GM12873 (cell line): ENCODE data around the gene BBS12.

Source experiments
- TF ChIP-seq, protein P1 (sequence below): IDR thresholded peaks from 2 replicates; pipeline ENCODE4 v1.5.1; 2012; ENCODE audit warnings: low read depth, mild to moderate bottlenecking, moderate library complexity, low read length, control low read depth; ENCODE audit not compliant: insufficient read depth; ENCODE audit errors: missing control alignments

The BBS12 gene

DNA sequence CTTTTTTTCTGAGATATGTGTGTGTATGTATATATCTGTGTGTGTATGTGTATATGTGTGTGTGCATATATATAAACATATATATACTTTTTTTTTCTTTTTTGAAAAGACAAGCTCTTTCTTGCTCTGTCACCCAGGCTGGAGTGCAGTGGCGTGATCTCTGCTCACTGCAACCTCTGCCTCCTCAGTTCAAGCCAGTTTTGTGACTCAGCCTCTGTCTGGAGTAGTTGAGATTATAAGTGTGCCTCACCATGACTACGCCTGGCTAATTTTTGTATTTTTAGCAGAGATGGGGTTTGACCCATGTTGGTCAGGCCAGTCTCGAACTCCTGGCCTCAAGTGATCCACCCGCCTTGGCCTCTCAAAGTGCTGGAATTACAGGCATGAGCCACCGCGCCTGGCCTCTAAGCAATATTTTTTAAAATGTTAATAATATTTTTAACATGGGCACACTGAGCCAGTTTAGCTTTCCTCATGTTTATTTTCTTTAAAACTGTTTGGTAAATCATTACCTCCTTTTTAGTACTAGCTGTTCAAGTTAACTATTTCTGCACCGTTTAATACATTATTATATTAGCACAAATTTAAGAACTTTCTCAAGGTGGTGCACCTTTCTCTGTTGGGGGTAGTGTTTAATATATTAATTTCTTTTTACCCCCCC is 33.3 kb downstream of the BBS12 start:
- TF ChIP-seq, protein P1, sequence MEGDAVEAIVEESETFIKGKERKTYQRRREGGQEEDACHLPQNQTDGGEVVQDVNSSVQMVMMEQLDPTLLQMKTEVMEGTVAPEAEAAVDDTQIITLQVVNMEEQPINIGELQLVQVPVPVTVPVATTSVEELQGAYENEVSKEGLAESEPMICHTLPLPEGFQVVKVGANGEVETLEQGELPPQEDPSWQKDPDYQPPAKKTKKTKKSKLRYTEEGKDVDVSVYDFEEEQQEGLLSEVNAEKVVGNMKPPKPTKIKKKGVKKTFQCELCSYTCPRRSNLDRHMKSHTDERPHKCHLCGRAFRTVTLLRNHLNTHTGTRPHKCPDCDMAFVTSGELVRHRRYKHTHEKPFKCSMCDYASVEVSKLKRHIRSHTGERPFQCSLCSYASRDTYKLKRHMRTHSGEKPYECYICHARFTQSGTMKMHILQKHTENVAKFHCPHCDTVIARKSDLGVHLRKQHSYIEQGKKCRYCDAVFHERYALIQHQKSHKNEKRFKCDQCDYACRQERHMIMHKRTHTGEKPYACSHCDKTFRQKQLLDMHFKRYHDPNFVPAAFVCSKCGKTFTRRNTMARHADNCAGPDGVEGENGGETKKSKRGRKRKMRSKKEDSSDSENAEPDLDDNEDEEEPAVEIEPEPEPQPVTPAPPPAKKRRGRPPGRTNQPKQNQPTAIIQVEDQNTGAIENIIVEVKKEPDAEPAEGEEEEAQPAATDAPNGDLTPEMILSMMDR = no peak

DNA sequence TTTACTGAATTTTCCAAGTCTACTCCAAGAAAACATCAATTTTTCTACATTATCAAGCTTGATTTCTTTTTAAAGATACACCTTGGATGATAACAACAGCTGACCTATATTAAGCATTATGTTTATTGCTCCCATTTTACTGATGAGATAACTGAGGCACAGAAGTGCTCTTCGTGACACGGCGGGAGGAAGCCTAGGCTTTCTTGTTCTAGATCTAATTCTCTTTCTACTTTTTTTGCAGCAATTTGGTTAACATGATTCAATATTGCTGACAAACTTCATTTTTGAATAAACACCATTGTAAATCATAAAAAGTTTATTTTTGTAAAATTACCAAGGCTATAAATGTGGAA is 33.8 kb downstream of the BBS12 start:
- TF ChIP-seq, protein P1 = no peak

DNA sequence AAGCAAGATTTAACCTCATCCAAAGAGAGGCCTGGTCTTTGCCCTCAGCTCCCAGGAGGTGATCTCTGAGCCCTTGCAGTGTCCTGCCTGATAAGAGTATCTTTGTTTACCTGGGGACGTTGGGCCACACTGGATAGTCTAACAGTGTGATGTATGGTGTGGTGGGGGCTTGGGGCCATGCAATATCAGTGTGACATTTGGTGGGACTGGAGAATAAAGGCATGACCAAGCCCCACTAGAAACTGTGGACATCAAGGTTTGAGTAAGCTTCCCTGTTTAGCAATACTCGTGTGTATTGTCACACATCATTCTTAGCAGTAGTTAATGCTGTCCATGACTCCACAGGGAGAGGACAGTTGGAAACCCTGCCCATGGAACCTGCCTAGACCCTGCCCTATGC is 34.4 kb downstream of the BBS12 start:
- TF ChIP-seq, protein P1 = no peak

DNA sequence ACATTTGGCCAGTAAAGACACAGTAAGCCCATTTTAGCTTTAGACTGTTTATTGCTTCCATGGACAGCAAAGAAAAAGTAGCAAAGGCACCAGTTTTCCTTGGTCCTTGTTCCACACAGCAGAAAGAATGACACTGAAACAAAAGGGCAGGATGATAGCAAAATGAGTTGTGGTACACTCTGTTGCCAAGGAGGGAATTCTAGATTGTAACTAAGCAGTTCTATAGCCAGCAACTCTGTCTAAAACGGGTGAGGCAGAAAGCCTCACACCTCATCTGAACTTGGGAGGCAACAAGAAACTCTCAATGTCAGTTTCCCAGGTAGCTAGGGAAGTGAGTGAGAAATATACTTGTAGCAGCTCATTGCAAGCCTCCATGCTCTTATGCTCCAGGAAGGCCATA is 39.2 kb downstream of the BBS12 start:
- TF ChIP-seq, protein P1 = no peak

DNA sequence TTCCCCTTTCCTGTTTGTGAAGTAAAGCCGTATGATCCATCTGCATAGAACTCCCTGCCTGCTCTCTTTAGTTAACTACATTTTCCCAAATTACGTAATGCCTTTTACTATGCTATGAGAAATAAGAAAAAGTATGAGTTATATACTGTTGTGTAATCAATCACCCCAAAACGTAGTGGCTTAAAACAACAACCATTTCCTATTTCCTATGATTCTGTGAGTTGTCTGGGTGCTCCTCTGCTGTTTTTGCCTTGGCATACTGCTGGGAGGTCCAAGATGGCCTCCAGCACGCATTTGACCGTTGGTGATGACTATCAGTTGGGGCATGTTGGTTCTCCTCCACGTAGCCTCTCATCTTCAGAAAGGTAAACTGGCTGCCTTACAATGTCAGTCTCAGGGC is 39.8 kb downstream of the BBS12 start:
- TF ChIP-seq, protein P1 = no peak

DNA sequence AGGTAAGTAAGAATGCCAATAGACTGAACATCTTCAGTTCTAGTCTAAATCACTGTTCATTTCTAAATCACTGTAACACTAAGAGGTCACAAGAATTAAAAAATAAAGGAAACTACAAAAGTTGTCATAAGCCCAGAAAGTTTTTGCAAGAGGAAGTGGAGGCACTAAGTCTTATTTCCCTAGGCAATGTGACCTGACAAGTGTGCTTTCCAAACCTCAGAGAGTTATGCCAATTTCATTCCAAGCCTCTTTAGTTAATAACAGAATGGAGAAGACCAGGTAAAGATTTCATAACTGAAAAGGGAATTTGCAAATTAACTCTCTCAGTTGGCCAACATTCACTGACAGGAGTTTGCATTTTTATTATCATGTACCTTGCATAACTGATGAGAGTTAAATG is 40.5 kb downstream of the BBS12 start:
- TF ChIP-seq, protein P1 = no peak

DNA sequence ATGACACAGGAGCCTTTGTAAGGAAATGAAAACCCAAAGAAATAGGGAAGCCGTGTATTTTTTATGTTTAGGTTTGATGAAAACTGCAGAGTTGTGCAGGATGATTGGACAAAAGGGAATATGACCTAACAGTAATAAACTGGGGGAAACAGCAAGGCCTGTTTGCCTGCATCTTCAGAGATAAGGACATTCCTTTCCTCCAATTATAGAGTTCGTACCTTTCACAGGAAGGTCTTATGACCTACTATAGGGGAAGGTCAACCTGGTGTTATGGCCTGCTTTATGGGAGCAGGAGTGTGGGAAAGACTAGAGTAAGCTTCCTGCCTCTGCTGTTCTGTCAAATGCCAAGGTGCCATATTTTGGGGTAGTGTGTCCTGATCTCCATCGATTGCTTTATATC is 42.5 kb downstream of the BBS12 start:
- TF ChIP-seq, protein P1 = no peak
